Type B pancreatic cell (in vitro differentiated cells): ENCODE measurements around the gene ZFP92. TPM values are rescaled to one million over a fixed set of nuclear protein-coding genes. Genes with fewer than 3 reads are reported as not detected.
"Not testable (repeated sequence)": the region's sequence is repeated elsewhere in the genome, so short reads cannot be mapped to it uniquely, and the experiment has no call there.

Experiments used
- DNase-seq: peaks from one replicate; pipeline ENCODE4 v3.0.0; 2021; ENCODE audit warnings: mixed read lengths; ENCODE audit not compliant: unreplicated experiment; ENCODE audit errors: extremely low spot score
- H3K27ac Mint-ChIP-seq: 2 replicates; pipeline ENCODE4 v1.8.0; 2021; ENCODE audit warnings: mild to moderate bottlenecking, mixed read lengths
- H3K27me3 Mint-ChIP-seq: 2 replicates; pipeline ENCODE4 v1.8.0; 2021; ENCODE audit warnings: mixed read lengths
- H3K36me3 Mint-ChIP-seq: 2 replicates; pipeline ENCODE4 v1.8.0; 2021; ENCODE audit warnings: mixed read lengths
- H3K4me1 Mint-ChIP-seq: one replicate; pipeline ENCODE4 v1.8.0; 2021; ENCODE audit warnings: mixed read lengths; ENCODE audit not compliant: unreplicated experiment
- H3K4me3 Mint-ChIP-seq: 2 replicates; pipeline ENCODE4 v1.8.0; 2021; ENCODE audit warnings: mild to moderate bottlenecking, mixed read lengths
- H3K9me3 Mint-ChIP-seq: 2 replicates; pipeline ENCODE4 v1.8.0; 2021; ENCODE audit warnings: mixed read lengths
- total RNA-seq: library from RNA; stranded (reverse); gene quantifications from 2 replicates; pipeline ENCODE4 v1.2.1, GENCODE V29; 2021; ENCODE audit warnings: low replicate concordance
- TF ChIP-seq, protein P1 (sequence below): fragments of 200-600 bp; sonication (generic); conservative IDR thresholded peaks from 2 replicates; pipeline ENCODE4 v1.5.0; 2021; ENCODE audit warnings: antibody characterized with exemption, mild to moderate bottlenecking

ZFP92 gene
- total RNA-seq, 1 donor from 2014 or later = 0.41 TPM

DNA sequence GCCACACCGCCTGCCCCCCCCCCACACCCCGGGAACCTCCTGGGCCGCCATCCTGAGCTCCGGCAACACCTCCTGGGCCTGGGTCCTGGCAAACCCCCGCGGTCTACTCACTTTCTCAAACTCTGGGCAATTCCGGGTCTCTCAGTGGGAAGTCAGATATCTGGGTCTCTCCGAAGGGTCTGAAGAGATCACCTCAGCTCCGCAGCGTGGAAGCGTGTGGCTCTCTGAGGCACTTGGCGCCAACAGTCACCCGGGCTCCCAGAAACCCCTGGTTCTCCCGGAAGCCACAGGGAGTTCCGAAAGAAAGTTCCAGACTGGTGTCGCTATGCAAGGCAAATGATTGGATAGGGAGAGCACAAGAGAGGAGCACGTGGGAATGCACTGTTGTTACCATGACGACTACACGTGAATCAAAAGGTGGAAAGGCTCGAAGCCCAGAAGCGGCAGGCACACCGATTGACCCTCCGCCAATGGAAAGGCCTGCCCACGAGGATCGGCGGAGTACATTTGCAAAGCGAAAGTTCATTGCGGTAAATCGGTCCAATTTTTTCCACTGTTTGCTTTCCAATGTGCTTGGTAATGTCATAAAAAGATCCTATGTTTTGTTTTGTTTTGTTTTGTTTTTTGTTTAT, 10.0 kb upstream of the ZFP92 start, which contains the start of gene PNMA6E:
Gene PNMA6E, minus strand, starts transcription at position 218 of the 632 bp plus-strand sequence. CDS start 2,501 bp downstream, outside the sequence.
- peaks cover 8% of the 10 kb centered on the region for H3K9me3 Mint-ChIP-seq
- TF ChIP-seq, protein P1, sequence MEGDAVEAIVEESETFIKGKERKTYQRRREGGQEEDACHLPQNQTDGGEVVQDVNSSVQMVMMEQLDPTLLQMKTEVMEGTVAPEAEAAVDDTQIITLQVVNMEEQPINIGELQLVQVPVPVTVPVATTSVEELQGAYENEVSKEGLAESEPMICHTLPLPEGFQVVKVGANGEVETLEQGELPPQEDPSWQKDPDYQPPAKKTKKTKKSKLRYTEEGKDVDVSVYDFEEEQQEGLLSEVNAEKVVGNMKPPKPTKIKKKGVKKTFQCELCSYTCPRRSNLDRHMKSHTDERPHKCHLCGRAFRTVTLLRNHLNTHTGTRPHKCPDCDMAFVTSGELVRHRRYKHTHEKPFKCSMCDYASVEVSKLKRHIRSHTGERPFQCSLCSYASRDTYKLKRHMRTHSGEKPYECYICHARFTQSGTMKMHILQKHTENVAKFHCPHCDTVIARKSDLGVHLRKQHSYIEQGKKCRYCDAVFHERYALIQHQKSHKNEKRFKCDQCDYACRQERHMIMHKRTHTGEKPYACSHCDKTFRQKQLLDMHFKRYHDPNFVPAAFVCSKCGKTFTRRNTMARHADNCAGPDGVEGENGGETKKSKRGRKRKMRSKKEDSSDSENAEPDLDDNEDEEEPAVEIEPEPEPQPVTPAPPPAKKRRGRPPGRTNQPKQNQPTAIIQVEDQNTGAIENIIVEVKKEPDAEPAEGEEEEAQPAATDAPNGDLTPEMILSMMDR = no peak

DNA sequence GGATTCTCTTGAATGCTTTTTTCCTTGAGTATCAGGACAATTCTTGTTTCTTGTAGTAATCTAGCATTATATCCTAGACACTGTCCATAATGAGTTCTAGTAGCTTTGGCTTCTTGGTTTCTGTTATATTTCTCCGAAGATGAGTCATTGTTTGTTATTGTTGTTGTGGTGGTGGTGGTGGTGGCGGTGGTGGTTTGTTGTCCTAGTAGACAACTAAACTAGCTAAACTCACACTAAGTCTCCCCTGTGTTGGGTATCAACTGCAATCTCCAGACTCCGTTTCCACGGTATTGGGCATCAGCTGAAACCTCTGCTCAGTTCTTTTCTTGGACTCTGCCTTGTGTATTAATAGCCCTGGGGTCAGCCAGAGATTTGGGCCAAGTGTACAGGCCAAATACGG, 6.9 kb upstream of the ZFP92 start:
- not testable (repeated sequence) for DNase-seq, H3K4me3 Mint-ChIP-seq, H3K9me3 Mint-ChIP-seq, H3K27ac Mint-ChIP-seq, H3K4me1 Mint-ChIP-seq, H3K36me3 Mint-ChIP-seq
- peaks cover 13% of the 10 kb centered on the region for H3K27me3 Mint-ChIP-seq

More for the DNA sequence above, 10.0 kb upstream of the ZFP92 start, which contains the start of gene PNMA6E:
- no peaks in the 10 kb centered on the region for H3K4me1 Mint-ChIP-seq
- no peak within 1 kb of the TSS for H3K27ac Mint-ChIP-seq
- no peak within 1 kb of the TSS for H3K4me3 Mint-ChIP-seq
- peaks cover 10% of the 10 kb centered on the region for H3K27me3 Mint-ChIP-seq
- H3K36me3 Mint-ChIP-seq = no peaks in the 10 kb centered on the region
- DNase-seq = no peak

DNA sequence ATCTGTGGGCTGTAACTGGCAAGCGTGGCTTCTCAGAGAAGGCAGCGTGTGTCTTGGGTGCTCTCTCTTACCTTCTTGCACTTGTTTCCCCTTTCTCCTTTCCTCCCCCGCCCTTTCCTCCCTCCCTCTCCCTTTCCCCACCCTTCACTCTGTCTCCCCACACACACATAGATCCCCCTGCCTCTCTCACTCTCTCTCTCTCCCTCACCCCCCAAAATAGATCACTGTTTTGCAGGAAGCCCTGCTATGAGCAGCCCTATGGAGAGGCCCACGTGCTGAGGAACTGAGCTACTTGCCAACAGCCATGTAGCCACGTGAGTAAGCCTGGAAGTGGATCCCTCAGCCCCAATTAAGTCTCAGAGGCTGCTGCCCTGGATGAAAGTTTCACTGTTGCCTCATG, 5.8 kb upstream of the ZFP92 start:
- no peaks in the 10 kb centered on the region for H3K4me1 Mint-ChIP-seq
- no peak overlapping the region for H3K27ac Mint-ChIP-seq
- no peaks in the 10 kb centered on the region for H3K36me3 Mint-ChIP-seq
- H3K9me3 Mint-ChIP-seq = peaks cover 8% of the 10 kb centered on the region
- no peak for DNase-seq
- H3K27me3 Mint-ChIP-seq = peaks cover 13% of the 10 kb centered on the region
- TF ChIP-seq, protein P1 = no peak
- no peak overlapping the region for H3K4me3 Mint-ChIP-seq

DNA sequence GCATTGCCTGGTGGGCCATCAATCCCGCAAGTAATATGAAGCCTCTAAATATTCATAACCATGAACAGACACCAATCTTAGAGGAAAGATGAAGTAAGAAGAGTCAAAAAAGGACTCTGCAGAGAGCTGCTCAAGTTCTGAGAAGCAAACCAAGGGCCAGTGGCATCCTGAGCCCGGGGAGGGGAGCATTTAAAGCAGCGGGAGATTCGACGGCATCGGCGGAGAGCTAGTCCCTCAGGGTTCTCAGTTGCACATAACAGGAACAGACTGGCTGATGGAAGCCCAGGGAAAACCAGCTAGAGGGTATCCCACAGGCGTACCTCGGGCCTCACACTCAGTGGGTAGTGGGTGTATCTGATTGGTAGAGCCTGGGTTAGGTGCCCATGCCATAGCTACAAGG, 5.3 kb upstream of the ZFP92 start:
- TF ChIP-seq, protein P1 = no peak
- peaks cover 8% of the 10 kb centered on the region for H3K9me3 Mint-ChIP-seq

DNA sequence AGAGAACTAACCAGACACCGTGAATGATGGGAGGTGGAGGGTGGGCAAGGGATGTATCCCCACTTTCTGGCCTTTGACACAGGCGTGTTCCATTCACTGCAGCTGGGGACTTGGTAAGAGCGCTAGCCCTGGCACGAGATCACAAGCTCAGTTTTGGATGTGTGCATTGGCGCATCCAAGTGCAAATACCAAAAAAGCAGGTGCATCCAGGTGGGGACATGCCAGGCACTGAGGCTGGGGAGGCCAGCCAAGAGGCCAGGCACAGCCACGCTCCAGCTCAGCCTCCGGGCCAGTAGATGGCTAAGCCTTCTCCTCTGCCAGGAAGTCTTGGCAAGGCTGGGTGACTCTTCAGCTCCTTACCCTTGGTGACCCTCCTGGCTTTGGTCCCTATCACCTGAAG, 4.4 kb upstream of the ZFP92 start:
- no peaks in the 10 kb centered on the region for H3K36me3 Mint-ChIP-seq
- H3K27ac Mint-ChIP-seq = no peak overlapping the region
- H3K9me3 Mint-ChIP-seq = peaks cover 8% of the 10 kb centered on the region
- no peak overlapping the region for H3K4me3 Mint-ChIP-seq
- H3K4me1 Mint-ChIP-seq = no peaks in the 10 kb centered on the region
- peaks cover 20% of the 10 kb centered on the region for H3K27me3 Mint-ChIP-seq
- TF ChIP-seq, protein P1 = no peak
- no peak for DNase-seq

More for the DNA sequence above, 5.3 kb upstream of the ZFP92 start:
- H3K4me1 Mint-ChIP-seq = no peaks in the 10 kb centered on the region
- no peak overlapping the region for H3K4me3 Mint-ChIP-seq
- no peaks in the 10 kb centered on the region for H3K36me3 Mint-ChIP-seq
- H3K27ac Mint-ChIP-seq = no peak overlapping the region
- H3K27me3 Mint-ChIP-seq = peaks cover 17% of the 10 kb centered on the region
- no peak for DNase-seq

DNA sequence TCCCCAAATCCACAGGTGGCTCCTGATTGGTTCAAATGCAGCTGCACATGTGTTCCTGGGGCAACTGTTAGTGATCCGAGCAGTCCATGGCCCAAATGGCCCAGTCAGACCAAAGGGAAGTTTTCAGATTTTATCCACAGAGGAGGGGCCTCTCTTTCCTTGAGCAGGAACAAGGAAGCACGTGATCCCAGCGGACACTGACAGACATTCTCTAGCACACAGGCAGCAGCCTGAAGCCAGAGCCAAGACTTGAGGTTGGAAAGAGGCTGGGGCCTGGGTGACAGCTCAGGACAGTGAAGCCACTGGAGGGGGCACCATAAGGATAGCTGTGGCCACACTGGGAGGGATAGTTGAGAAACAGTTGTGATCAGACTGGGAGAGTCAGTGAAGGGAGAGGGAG, 3.5 kb upstream of the ZFP92 start:
- H3K27me3 Mint-ChIP-seq = peaks cover 26% of the 10 kb centered on the region
- TF ChIP-seq, protein P1 = no peak
- H3K4me3 Mint-ChIP-seq = no peak overlapping the region
- H3K36me3 Mint-ChIP-seq = no peaks in the 10 kb centered on the region
- no peak for DNase-seq
- peaks cover 6% of the 10 kb centered on the region for H3K9me3 Mint-ChIP-seq
- H3K4me1 Mint-ChIP-seq = no peaks in the 10 kb centered on the region
- no peak overlapping the region for H3K27ac Mint-ChIP-seq
